Activated CD8-positive, alpha-beta T cell treated with anti-CD3 and anti-CD28 coated beads for 36 hours (primary cell): Measurements from ENCODE around the gene SLC15A5. TPM values are rescaled to one million over a fixed set of nuclear protein-coding genes. Genes with fewer than 3 reads are reported as not detected.

Source experiments
- ATAC-seq: fragments of 200-7000 bp; cut with Tn5 transposase; one replicate; pipeline ENCODE4 v1.10.0; 2021; ENCODE audit warnings: mild to moderate bottlenecking, moderate library complexity
- CTCF ChIA-PET: fragments of 350-600 bp; sonication (Branson Sonifier 250); formaldehyde crosslinking; loops from one replicate; lab custom pipeline; 2021; ENCODE audit warnings: antibody characterized with exemption; lab: Charles Lee
- POLR2A ChIA-PET: fragments of 350-600 bp; sonication (Branson Sonifier 250); formaldehyde crosslinking; loops from one replicate; lab custom pipeline; 2021; ENCODE audit warnings: antibody characterized with exemption; lab: Charles Lee
- DNase-seq: peaks from one replicate; pipeline ENCODE4 v3.0.0-alpha.2; 2020
- H3K27ac Mint-ChIP-seq: one replicate; pipeline ENCODE4 v1.8.0; 2021; ENCODE audit warnings: mild to moderate bottlenecking, mixed read lengths
- H3K27me3 Mint-ChIP-seq: one replicate; pipeline ENCODE4 v1.8.0; 2021; ENCODE audit warnings: mixed read lengths
- H3K36me3 Mint-ChIP-seq: one replicate; pipeline ENCODE4 v1.8.0; 2021; ENCODE audit warnings: low read depth, mixed read lengths
- H3K4me1 Mint-ChIP-seq: one replicate; pipeline ENCODE4 v1.8.0; 2021; ENCODE audit warnings: low read depth, mixed read lengths
- H3K4me3 Mint-ChIP-seq: one replicate; pipeline ENCODE4 v1.8.0; 2021; ENCODE audit warnings: mild to moderate bottlenecking, moderate library complexity, mixed read lengths
- H3K9me3 Mint-ChIP-seq: one replicate; pipeline ENCODE4 v1.8.0; 2021; ENCODE audit warnings: mixed read lengths
- CTCF ChIP-seq: fragments of 200-600 bp; IDR thresholded peaks from one replicate; pipeline ENCODE4 v1.8.0; 2022; ENCODE audit warnings: antibody characterized with exemption, mild to moderate bottlenecking
- intact Hi-C: fragments of 100-400 bp; cut with micrococcal nuclease; formaldehyde crosslinking; loops from one replicate; pipeline ENCODE4 v1.10.0; 2022
- total RNA-seq, 2 experiments: library from RNA; stranded (reverse); gene quantifications; one replicate each; pipeline ENCODE4 v1.2.3, GENCODE V29; 2021

SLC15A5 gene
- total RNA-seq, 2 experiments from 2014 or later: not detected

GRCh38 chr12:16271062-16271461, 6.4 kb downstream of the SLC15A5 start:
- no peaks in the 10 kb centered on the region for H3K36me3 Mint-ChIP-seq
- H3K27ac Mint-ChIP-seq: no peak overlapping the region
- POLR2A ChIA-PET: no interaction called here

GRCh38 chr12:16269946-16270345, 7.5 kb downstream of the SLC15A5 start:
- CTCF ChIA-PET: no interaction called here
- POLR2A ChIA-PET: no interaction called here
- no peaks in the 10 kb centered on the region for H3K9me3 Mint-ChIP-seq
- ATAC-seq (no peak), DNase-seq (no peak)
- intact Hi-C loops: no loop called here
- no peaks in the 10 kb centered on the region for H3K4me1 Mint-ChIP-seq
- H3K27me3 Mint-ChIP-seq: no peaks in the 10 kb centered on the region
- no peak overlapping the region for H3K4me3 Mint-ChIP-seq
- H3K36me3 Mint-ChIP-seq: no peaks in the 10 kb centered on the region
- H3K27ac Mint-ChIP-seq: no peak overlapping the region
- TF ChIP-seq CTCF: no peak

More at GRCh38 chr12:16271062-16271461, 6.4 kb downstream of the SLC15A5 start:
- no peaks in the 10 kb centered on the region for H3K9me3 Mint-ChIP-seq
- H3K4me3 Mint-ChIP-seq: no peak overlapping the region
- CTCF ChIA-PET: no interaction called here
- intact Hi-C loops: no loop called here
- no peak for ATAC-seq
- H3K27me3 Mint-ChIP-seq: no peaks in the 10 kb centered on the region
- DNase-seq: no peak
- H3K4me1 Mint-ChIP-seq: no peaks in the 10 kb centered on the region
- no peak for TF ChIP-seq CTCF

- DNase-seq (no peak), ATAC-seq (no peak)
- Mint-ChIP-seq H3K9me3 (peaks cover 6% of the 10 kb centered on the region), H3K27ac (no peak overlapping the region), H3K4me3 (no peak overlapping the region), H3K4me1 (no peaks in the 10 kb centered on the region), H3K27me3 (no peaks in the 10 kb centered on the region), H3K36me3 (no peaks in the 10 kb centered on the region)
- intact Hi-C loops: no loop called here
- TF ChIP-seq CTCF: no peak
- CTCF ChIA-PET: no interaction called here
- POLR2A ChIA-PET: no interaction called here
Measured at GRCh38 chr12:16266085-16266484, 11.4 kb downstream of the SLC15A5 start.

GRCh38 chr12:16261944-16262475, 15.5 kb downstream of the SLC15A5 start:
- H3K4me3 Mint-ChIP-seq: no peak overlapping the region
- CTCF ChIA-PET: no interaction called here
- H3K27me3 Mint-ChIP-seq: no peaks in the 10 kb centered on the region
- POLR2A ChIA-PET: no interaction called here
- no peak overlapping the region for H3K27ac Mint-ChIP-seq
- ATAC-seq (no peak), DNase-seq (no peak)
- TF ChIP-seq CTCF: no peak
- no peaks in the 10 kb centered on the region for H3K36me3 Mint-ChIP-seq
- peaks cover 6% of the 10 kb centered on the region for H3K9me3 Mint-ChIP-seq
- H3K4me1 Mint-ChIP-seq: no peaks in the 10 kb centered on the region
- intact Hi-C loops: no loop called here

GRCh38 chr12:16260206-16260605, 17.3 kb downstream of the SLC15A5 start:
- no peak for TF ChIP-seq CTCF
- H3K27ac Mint-ChIP-seq: no peak overlapping the region
- no peaks in the 10 kb centered on the region for H3K27me3 Mint-ChIP-seq
- ATAC-seq (no peak), DNase-seq (no peak)
- ChIA-PET POLR2A (no interaction called here), CTCF (no interaction called here)
- intact Hi-C loops: no loop called here
- no peak overlapping the region for H3K4me3 Mint-ChIP-seq
- H3K4me1 Mint-ChIP-seq: no peaks in the 10 kb centered on the region
- peaks cover 6% of the 10 kb centered on the region for H3K9me3 Mint-ChIP-seq
- H3K36me3 Mint-ChIP-seq: no peaks in the 10 kb centered on the region
